ENCODE measurements around the gene KCNS1.

DNA sequence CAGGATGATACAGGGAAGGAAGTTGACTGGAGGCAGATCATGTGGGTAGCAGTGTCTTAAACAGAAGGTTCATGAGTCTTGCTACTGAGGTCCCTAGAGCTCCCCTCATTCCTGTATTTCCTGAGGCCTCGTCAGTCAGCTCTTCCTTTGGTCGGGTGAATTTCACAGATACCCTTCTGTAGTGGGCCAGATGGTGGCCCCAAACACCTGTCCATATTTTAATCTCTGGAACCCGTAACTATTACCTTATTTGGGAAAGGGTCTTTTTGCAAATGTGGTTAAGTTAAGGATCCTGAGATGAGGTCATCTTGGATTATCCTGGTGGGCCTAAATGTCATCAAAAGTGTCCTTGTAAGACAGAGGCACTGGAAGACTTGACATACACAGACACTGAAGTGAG lies 9.6 kb downstream of the KCNS1 start:
- no peak for TF ChIP-seq POLR2A (IDR thresholded peaks at IDR 0.05; ENCODE audit: low read length)
- TF ChIP-seq, protein P1, sequence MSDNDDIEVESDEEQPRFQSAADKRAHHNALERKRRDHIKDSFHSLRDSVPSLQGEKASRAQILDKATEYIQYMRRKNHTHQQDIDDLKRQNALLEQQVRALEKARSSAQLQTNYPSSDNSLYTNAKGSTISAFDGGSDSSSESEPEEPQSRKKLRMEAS (IDR thresholded peaks at IDR 0.05): no peak
- no peak for TF ChIP-seq NFE2L2 (conservative IDR thresholded peaks at IDR 0.05; ENCODE audit: low read length)
- TF ChIP-seq KDM1A (IDR thresholded peaks at IDR 0.05; ENCODE audit: low read depth): no peak
- TF ChIP-seq, protein P2, sequence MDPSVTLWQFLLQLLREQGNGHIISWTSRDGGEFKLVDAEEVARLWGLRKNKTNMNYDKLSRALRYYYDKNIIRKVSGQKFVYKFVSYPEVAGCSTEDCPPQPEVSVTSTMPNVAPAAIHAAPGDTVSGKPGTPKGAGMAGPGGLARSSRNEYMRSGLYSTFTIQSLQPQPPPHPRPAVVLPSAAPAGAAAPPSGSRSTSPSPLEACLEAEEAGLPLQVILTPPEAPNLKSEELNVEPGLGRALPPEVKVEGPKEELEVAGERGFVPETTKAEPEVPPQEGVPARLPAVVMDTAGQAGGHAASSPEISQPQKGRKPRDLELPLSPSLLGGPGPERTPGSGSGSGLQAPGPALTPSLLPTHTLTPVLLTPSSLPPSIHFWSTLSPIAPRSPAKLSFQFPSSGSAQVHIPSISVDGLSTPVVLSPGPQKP (IDR thresholded peaks at IDR 0.05; ENCODE audit: low read depth, low read length): no peak
- TF ChIP-seq ESRRA (IDR thresholded peaks at IDR 0.05; ENCODE audit: borderline replicate concordance, low read length): no peak
- TF ChIP-seq, protein P3, sequence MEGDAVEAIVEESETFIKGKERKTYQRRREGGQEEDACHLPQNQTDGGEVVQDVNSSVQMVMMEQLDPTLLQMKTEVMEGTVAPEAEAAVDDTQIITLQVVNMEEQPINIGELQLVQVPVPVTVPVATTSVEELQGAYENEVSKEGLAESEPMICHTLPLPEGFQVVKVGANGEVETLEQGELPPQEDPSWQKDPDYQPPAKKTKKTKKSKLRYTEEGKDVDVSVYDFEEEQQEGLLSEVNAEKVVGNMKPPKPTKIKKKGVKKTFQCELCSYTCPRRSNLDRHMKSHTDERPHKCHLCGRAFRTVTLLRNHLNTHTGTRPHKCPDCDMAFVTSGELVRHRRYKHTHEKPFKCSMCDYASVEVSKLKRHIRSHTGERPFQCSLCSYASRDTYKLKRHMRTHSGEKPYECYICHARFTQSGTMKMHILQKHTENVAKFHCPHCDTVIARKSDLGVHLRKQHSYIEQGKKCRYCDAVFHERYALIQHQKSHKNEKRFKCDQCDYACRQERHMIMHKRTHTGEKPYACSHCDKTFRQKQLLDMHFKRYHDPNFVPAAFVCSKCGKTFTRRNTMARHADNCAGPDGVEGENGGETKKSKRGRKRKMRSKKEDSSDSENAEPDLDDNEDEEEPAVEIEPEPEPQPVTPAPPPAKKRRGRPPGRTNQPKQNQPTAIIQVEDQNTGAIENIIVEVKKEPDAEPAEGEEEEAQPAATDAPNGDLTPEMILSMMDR (IDR thresholded peaks at IDR 0.05): no peak
- no peak for TF ChIP-seq RNF2 (IDR thresholded peaks at IDR 0.05; ENCODE audit: borderline replicate concordance, low read depth)
- TF ChIP-seq PHF8 (IDR thresholded peaks at IDR 0.05; ENCODE audit: borderline replicate concordance, low read depth): no peak

Measured in A549 (cell line).